DND-41 (cell line): ENCODE results near the gene MAP4.

ENCODE experiments used
- ATAC-seq: fragments of 200-7000 bp; cut with Tn5 transposase; 3 replicates; pipeline ENCODE4 v1.9.1; 2021; ENCODE audit warnings: low read depth; ENCODE audit not compliant: insufficient read depth
- DNase-seq: peaks from one replicate; pipeline ENCODE4 v3.0.0-alpha.2; 2020
- H2AFZ ChIP-seq: 2 replicates; pipeline ENCODE4 v1.6.0; 2012; ENCODE audit warnings: low read depth, low read length
- H3K27ac ChIP-seq: 2 replicates; pipeline ENCODE4 v1.5.1; 2012; ENCODE audit warnings: low read length, inconsistent platforms
- H3K27me3 ChIP-seq: fragments of 200-600 bp; sonication (generic); 2 replicates; pipeline ENCODE4 v1.6.0; 2012; ENCODE audit warnings: low read length, mild to moderate bottlenecking, inconsistent platforms; ENCODE audit not compliant: insufficient read depth, poor library complexity
- H3K36me3 ChIP-seq: 2 replicates; pipeline ENCODE4 v1.5.1; 2012; ENCODE audit warnings: low read length, inconsistent platforms; ENCODE audit not compliant: insufficient read depth
- H3K4me1 ChIP-seq: 2 replicates; pipeline ENCODE4 v1.5.1; 2012; ENCODE audit warnings: mild to moderate bottlenecking, low read length; ENCODE audit not compliant: insufficient read depth
- H3K4me2 ChIP-seq: 2 replicates; pipeline ENCODE4 v1.6.0; 2012; ENCODE audit warnings: mild to moderate bottlenecking, moderate library complexity, low read length, inconsistent platforms; ENCODE audit not compliant: insufficient read depth
- H3K4me3 ChIP-seq, 2 experiments: fragments of 200-600 bp in 1 of 2; shearing (Covaris generic) in 1 of 2; 2 replicates each; pipeline ENCODE4 v1.5.1; 2012 to 2016; ENCODE audit warnings: inconsistent platforms in 2 of 2, low read length in 2 of 2, mild to moderate bottlenecking in 2 of 2, low read depth in 1 of 2, moderate library complexity in 1 of 2
- H3K79me2 ChIP-seq: 2 replicates; pipeline ENCODE4 v1.6.0; 2012; ENCODE audit warnings: low read length, inconsistent platforms; ENCODE audit not compliant: insufficient read depth
- H3K9ac ChIP-seq: 2 replicates; pipeline ENCODE4 v1.6.0; 2012; ENCODE audit warnings: low read depth, mild to moderate bottlenecking, inconsistent platforms, low read length, moderate library complexity
- H3K9me3 ChIP-seq: 2 replicates; pipeline ENCODE4 v1.5.1; 2012; ENCODE audit warnings: low read length, moderate library complexity, mild to moderate bottlenecking, inconsistent platforms; ENCODE audit not compliant: insufficient read depth, severe bottlenecking
- H4K20me1 ChIP-seq: 2 replicates; pipeline ENCODE4 v1.6.0; 2012; ENCODE audit warnings: low read length; ENCODE audit not compliant: insufficient read depth
- EZH2 ChIP-seq: IDR thresholded peaks from 3 replicates; pipeline ENCODE4 v1.6.1; 2012; ENCODE audit warnings: borderline replicate concordance, low read depth, mild to moderate bottlenecking, moderate library complexity, low read length, inconsistent platforms; ENCODE audit not compliant: severe bottlenecking
- TF ChIP-seq, protein P1 (sequence below): IDR thresholded peaks from 2 replicates; pipeline ENCODE4 v1.5.1; 2012; ENCODE audit warnings: borderline replicate concordance, low read length, moderate library complexity, mild to moderate bottlenecking; ENCODE audit not compliant: poor library complexity, severe bottlenecking; ENCODE audit errors: extremely low read depth

MAP4 gene

DNA sequence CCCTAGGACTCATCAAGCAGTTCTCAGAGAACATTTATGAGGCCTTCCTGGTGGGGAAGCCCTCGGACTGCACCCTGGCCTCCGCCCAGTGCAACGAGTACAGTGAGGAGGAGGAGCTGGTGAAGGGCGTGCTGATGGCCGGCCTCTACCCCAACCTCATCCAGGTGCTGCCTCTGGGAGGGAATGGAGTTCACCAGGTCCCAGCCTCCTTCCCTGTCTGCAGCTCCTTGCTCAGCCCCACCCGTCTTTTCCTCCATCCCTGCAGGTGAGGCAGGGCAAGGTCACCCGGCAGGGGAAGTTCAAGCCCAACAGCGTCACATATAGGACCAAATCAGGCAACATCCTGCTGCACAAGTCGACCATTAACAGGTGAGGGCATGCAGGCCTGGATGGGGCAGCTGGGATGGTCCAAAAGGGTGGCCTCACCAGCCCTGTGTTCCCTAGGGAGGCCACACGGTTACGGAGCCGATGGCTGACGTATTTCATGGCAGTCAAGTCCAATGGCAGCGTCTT, 167.0 kb downstream of the MAP4 start:
- H3K9me3 ChIP-seq = no peaks in the 10 kb centered on the region
- TF ChIP-seq EZH2 = no peak
- TF ChIP-seq, protein P1, sequence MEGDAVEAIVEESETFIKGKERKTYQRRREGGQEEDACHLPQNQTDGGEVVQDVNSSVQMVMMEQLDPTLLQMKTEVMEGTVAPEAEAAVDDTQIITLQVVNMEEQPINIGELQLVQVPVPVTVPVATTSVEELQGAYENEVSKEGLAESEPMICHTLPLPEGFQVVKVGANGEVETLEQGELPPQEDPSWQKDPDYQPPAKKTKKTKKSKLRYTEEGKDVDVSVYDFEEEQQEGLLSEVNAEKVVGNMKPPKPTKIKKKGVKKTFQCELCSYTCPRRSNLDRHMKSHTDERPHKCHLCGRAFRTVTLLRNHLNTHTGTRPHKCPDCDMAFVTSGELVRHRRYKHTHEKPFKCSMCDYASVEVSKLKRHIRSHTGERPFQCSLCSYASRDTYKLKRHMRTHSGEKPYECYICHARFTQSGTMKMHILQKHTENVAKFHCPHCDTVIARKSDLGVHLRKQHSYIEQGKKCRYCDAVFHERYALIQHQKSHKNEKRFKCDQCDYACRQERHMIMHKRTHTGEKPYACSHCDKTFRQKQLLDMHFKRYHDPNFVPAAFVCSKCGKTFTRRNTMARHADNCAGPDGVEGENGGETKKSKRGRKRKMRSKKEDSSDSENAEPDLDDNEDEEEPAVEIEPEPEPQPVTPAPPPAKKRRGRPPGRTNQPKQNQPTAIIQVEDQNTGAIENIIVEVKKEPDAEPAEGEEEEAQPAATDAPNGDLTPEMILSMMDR = no peak
- H3K36me3 ChIP-seq = peaks cover 86% of the 10 kb centered on the region
- H4K20me1 ChIP-seq = peaks cover 16% of the 10 kb centered on the region
- ATAC-seq (no peak), DNase-seq (no peak)
- H3K9ac ChIP-seq = no peak overlapping the region
- no peak overlapping the region for H3K4me2 ChIP-seq
- no peak overlapping the region for H3K27ac ChIP-seq
- no peak overlapping the region for H2AFZ ChIP-seq
- H3K4me3 ChIP-seq = no peak overlapping the region
- H3K4me1 ChIP-seq = no peaks in the 10 kb centered on the region
- H3K79me2 ChIP-seq = no peaks in the 10 kb centered on the region
- no peaks in the 10 kb centered on the region for H3K27me3 ChIP-seq

DNA sequence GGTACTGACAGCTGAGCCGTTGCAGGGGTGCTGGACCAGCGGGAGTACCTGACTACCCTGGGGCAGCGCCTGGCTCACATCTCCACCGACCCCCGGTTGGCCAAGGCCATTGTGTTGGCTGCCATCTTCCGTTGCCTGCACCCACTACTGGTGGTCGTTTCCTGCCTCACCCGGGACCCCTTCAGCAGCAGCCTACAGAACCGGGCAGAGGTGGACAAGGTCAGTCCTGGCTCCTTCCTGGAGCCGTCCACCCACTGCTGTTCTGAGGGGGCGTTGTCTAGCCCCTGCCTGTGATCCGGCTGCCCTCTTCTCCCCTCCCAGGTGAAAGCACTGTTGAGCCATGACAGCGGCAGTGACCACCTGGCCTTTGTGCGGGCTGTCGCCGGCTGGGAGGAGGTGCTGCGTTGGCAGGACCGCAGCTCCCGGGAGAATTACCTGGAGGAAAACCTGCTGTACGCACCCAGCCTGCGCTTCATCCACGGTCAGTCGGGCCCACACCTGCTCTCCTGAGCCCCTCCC, 167.6 kb downstream of the MAP4 start:
- Histone ChIP-seq H3K36me3 (peaks cover 86% of the 10 kb centered on the region), H3K9ac (no peak overlapping the region), H3K4me3 (no peak overlapping the region), H3K4me2 (no peak overlapping the region), H3K9me3 (no peaks in the 10 kb centered on the region), H3K79me2 (no peaks in the 10 kb centered on the region), H2AFZ (no peak overlapping the region), H3K27ac (no peak overlapping the region), H3K27me3 (no peaks in the 10 kb centered on the region), H3K4me1 (no peaks in the 10 kb centered on the region), H4K20me1 (peaks cover 19% of the 10 kb centered on the region)
- DNase-seq (no peak), ATAC-seq (no peak)
- TF ChIP-seq EZH2 = no peak
- TF ChIP-seq, protein P1 = no peak

DNA sequence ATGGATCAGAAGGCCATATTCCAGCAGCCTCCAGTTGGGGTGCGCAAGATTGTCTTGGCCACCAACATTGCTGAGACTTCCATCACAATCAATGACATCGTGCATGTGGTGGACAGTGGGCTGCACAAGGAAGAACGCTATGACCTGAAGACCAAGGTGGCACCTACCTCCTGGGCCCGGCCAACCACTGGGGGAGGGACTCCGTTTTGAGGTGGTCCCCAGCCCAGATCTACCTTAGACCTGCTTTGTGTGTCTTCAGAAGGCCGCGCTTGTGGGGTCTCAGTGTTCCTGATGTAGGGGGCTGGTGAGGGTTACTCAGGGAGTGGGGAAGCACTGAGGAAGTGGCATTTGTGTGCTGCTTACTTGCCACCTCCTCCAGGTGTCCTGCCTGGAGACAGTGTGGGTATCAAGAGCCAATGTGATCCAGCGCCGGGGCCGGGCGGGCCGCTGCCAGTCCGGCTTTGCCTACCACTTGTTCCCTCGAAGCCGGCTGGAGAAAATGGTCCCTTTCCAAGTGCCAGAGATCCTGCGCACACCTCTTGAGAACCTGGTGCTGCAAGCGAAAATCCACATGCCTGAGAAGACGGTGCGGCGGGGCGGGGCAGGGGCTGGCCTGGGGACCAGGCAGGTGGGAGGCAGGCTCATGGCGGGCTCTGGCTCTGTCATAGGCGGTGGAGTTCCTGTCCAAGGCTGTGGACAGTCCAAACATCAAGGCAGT, 168.3 kb downstream of the MAP4 start:
- Histone ChIP-seq H3K9me3 (no peaks in the 10 kb centered on the region), H3K9ac (no peak overlapping the region), H3K4me3 (no peak overlapping the region), H3K4me2 (no peak overlapping the region), H3K27ac (no peak overlapping the region), H3K36me3 (peaks cover 90% of the 10 kb centered on the region), H3K4me1 (no peaks in the 10 kb centered on the region), H4K20me1 (peaks cover 24% of the 10 kb centered on the region), H3K27me3 (no peaks in the 10 kb centered on the region), H3K79me2 (no peaks in the 10 kb centered on the region), H2AFZ (no peak overlapping the region)
- TF ChIP-seq, protein P1 = no peak
- TF ChIP-seq EZH2 = no peak
- no peak for DNase-seq
- ATAC-seq = no peak
